ENCODE measurements around the gene CCDC146.

DNA sequence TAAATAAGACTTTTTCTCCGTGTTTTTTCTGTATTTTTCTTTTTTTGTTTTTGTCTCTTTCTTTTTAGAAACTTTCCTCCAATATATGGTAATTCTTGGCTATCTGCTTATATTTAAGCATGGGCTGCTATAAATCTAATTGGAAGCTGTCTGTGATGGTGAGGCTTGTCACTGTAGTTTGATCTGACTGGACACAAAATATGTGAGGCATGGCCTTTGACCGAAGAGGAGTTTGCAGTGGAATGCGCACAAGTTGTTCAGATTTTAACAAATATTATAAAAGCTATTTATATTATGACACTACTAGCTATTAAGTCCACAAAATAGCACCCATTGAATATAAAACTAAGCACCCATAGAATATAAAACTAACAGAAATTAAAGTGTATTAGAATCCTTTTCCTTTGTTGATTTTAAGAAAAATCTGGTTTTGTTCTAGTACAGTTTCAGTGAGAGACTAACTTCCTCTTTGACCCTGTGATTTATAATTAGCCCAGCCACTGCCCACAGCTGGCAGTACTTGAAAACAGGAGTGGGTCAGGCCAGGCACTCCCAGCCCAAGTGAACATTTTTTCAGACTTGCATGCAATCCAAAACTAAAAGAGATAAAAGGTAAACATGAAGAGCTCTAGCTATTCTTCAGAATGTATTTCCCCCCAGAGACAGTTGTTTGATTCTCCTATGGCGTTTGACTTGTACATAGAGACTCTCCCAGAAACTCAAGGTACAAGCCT, 147.1 kb downstream of the CCDC146 start:
- TF ChIP-seq, protein P1, sequence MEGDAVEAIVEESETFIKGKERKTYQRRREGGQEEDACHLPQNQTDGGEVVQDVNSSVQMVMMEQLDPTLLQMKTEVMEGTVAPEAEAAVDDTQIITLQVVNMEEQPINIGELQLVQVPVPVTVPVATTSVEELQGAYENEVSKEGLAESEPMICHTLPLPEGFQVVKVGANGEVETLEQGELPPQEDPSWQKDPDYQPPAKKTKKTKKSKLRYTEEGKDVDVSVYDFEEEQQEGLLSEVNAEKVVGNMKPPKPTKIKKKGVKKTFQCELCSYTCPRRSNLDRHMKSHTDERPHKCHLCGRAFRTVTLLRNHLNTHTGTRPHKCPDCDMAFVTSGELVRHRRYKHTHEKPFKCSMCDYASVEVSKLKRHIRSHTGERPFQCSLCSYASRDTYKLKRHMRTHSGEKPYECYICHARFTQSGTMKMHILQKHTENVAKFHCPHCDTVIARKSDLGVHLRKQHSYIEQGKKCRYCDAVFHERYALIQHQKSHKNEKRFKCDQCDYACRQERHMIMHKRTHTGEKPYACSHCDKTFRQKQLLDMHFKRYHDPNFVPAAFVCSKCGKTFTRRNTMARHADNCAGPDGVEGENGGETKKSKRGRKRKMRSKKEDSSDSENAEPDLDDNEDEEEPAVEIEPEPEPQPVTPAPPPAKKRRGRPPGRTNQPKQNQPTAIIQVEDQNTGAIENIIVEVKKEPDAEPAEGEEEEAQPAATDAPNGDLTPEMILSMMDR (IDR thresholded peaks at IDR 0.05): no peak
- no peak for TF ChIP-seq POLR2A (IDR thresholded peaks at IDR 0.05)

Measured in vagina (tissue), 2 donors.